CD4-positive, alpha-beta T cell treated with Interleukin-17A for 1 hour (primary cell): ENCODE data around the gene TEX55.
"Not testable (repeated sequence)": the region's sequence is repeated elsewhere in the genome, so short reads cannot be mapped to it uniquely, and the experiment has no call there.

Source experiments
- DNase-seq: peaks from one replicate; pipeline ENCODE4 v3.0.0-alpha.2; 2020

The TEX55 gene

GRCh38 chr3:119161240-119161639 lies 15.3 kb downstream of the TEX55 start:
- no peak for DNase-seq

DNA sequence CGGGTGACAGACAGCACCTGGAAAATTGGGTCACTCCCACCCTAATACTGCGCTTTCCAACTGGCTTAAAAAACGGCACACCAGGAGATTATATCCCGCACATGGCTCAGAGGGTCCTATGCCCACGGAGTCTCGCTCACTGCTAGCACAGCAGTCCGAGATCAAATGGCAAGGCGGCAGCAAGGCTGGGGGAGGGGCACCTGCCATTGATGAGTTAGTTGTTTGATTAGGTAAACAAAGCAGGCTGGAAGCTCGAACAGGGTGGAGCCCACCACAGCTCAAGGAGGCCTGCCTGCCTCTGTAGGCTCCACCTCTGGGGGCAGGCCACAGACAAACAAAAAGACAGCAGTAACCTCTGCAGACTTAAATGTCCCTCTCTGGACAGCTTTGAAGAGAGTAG lies 18.8 kb downstream of the TEX55 start:
- not testable (repeated sequence) for DNase-seq

DNA sequence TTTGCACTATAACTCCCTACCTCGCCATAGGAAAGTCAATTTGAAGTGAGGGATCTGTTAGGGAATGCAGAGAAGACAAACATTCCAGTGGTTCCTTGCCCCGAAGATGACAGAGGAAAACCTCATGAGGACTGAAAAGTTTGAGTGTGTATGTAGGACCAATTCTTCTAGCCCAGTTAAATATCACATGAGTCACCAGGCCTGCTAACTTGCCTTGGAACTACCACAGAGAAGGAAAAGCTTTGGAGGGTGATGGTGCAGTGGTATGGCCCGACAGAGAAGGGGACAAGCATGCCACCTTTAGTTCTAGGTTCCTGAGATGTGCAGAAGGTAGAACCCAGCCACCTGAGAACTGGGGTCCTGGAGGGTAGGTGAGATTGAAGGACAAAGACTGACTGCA lies 24.9 kb downstream of the TEX55 start:
- DNase-seq: no peak

DNA sequence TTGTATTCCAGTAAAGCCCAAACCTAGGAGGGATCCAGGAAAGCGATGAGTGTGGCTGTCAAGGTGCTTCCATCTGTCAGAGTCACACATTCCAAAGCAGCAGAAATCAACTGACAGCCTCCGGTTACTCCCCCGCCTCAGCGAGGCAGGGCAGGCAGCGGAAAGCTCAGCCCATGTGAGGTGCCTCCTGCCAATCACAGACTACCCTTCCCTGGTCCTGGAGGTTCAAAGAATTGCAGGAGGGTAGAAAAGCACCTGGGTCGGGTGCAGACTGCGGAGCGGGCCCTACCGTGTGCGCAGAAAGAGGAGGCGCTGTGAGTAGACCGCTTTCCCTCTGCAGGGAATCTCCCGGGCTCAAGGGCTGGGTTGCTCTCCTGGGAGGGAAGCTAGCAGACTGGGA lies 27.4 kb downstream of the TEX55 start, which contains the start of gene UPK1B:
TSS of gene UPK1B (plus strand) at position 274 of the 400 bp plus-strand sequence. CDS start 13,144 bp downstream, outside the sequence.
- DNase-seq: no peak

GRCh38 chr3:119175872-119176756 lies 30.1 kb downstream of the TEX55 start:
- no peak for DNase-seq

GRCh38 chr3:119176778-119177177 lies 30.8 kb downstream of the TEX55 start:
- no peak for DNase-seq

DNA sequence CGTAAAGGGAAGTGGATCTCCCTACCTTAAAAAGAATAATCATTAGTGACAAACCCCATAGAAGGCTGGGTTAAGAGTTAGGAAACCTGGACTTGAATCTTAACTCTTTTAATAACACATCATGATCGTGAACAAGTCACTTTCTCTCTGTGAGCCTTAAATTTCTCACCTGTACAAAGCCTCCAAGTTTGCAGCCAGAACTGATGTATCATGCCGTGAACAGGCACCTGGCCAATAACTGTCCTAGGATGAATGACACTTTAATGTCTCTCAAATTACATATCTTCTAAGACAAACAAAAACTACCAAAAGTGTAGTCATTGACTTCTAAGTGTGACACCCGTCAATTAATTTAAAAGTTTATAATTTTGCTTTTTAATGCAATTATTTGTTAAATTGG lies 31.4 kb downstream of the TEX55 start:
- DNase-seq: no peak

DNA sequence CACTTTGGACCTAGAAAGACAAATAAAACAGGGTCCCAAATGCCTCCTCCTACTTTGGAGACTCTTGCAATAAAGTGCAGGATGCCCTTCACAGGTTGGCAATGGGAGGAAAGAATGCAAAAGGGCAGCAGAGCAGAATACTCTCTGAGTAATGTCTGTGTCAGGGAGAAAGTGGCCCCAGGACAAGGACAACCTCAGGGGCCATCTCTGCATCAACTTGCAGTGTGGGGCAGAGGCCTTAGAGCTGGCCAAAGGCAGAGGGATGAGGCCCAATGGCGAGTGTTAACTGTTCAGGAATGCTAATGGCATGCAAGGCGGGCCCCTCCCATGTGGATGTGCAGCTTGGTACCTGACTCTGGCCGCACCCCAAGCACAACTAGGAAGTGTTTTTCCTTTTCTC lies 35.8 kb downstream of the TEX55 start:
- no peak for DNase-seq

DNA sequence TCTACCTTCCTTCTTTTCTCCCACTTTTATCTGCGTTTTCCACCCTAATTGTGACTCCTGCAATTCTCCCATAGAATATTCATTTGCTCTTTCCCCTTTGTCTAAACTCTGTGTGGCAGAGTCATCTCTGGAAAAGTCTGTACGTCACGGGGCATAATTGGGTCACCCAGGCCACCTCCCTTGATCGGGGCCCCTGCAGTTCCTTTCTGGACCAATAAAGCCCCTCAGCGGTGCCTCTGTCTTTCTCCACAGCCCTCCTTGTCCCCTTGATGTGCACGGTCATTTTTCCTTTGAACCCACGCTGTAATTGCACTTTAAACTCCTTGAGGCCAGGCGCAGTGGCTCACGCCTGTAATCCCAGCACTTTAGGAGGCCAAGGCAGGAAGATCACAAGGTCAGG lies 38.1 kb downstream of the TEX55 start:
- no peak for DNase-seq

DNA sequence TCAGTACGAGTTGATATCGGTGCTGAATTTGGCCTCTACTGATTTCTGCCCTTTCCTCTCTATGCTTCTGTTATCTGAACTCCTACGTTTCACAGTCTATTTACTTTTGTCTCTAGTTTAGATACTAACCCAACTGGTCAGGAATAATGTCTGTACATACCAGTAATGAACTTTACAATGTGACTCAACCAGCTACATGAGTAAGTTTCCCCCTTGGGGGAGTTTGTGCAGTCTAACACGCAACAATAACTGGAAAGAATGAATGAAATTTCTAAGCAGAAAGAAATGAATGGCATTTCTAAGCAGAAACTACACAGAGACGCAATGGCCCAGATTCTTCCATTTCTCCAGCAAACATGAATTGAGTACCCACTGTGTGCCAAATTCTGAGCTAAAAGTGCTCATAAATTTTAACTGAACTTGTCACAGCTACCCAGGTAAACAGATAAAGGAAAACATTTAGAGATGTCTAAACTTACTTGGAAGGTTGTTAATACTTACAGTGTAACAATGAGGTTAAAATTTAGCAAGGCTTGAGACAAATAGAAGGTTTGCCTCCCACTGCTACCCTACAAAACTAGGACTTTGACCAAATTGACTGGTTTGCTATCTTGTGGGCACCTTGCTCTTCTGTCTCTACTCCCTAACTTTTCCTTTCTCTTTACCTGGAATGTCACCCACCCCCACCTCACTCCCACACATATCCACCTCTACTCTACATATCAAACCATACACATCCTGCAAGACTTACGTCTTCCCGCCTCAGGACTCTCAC lies 39.0 kb downstream of the TEX55 start:
- no peak for DNase-seq

- no peak for DNase-seq
These were observed 41.3 kb downstream of the TEX55 start for GRCh38 chr3:119187266-119187665.

GRCh38 chr3:119191800-119192199 lies 45.8 kb downstream of the TEX55 start:
- no peak for DNase-seq

DNA sequence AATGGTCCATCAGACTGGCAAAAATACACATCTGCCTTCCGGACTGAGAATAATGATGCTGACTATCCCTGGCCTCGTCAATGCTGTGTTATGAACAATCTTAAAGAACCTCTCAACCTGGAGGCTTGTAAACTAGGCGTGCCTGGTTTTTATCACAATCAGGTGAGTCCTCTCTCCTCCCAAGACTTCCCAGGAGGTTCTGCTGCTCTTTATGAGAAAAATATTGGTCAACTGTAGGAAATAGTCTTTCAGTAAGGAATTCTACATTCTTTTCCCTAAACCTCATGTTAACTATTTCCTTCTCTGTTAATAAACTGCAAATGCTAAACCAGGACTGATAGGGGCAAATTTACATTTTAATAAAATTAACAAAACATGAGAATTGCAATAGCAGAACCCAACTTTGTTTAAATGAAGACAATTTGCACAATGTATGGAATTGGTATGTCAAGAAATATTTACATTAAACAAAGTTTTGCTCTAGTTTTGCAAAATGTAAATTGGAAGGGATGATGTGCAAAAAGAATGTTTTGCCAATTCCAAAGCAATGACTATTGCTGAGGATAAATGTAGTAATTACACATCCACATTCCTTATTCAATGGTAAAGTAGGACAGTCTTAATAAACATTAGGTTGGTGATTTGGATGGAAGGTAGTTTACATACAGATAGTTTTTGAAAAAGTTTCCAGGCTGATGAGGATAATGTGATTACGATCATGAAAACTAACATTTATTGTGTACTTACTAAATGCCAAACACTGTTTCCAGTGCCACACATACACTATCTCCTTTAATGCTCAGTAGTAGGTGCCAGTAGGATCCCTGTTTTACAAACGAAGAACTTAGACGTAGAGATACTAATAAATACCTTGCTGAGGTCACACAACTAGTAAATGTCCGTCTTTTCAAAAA lies 48.5 kb downstream of the TEX55 start:
- DNase-seq: no peak

DNA sequence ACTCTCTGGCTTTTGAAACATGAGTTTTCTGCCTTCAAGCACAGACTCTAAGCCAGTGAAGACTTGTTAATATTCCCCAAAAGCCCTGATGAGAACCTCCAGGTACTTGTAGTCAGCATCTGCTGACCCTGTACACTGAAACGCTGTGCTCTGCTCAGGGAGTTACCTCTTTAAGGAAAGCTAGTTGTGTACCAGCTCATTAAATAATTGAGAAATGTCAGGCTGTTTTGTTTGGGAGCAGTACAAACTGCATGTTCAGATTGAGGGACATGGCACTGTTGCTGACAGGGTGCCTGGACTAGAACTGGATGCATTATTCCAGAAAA lies 49.1 kb downstream of the TEX55 start:
- no peak for DNase-seq

DNA sequence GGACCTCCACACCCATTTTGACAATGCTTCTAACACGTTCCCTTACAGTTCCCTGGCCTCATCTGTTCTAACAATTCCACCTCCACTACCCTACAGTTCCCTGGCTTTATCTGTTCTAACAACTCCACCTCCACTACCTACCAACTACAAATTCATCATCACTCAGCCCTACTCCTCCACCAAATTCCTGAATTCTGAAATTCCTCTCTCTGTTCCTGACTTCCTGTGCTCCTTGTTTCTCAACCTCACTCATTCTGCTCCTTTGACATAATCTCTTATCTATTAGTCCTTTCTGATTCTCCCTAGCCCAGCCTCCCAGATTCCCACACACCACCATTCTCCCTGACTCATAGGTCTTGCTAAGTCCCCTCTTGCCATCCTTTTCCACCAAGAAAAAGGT lies 49.9 kb downstream of the TEX55 start:
- DNase-seq: no peak
